NT2/D1 (cell line): ENCODE measurements around the gene TSHZ1.

Experiments
- SUZ12 ChIP-seq: IDR thresholded peaks from 2 replicates; pipeline ENCODE4 v1.6.1; 2011; ENCODE audit not compliant: insufficient read length, insufficient read depth; ENCODE audit errors: extremely low read depth
- YY1 ChIP-seq: IDR thresholded peaks from 2 replicates; pipeline ENCODE4 v1.6.1; 2011; ENCODE audit not compliant: insufficient read length, insufficient read depth
- ZNF274 ChIP-seq: IDR thresholded peaks from 2 replicates; pipeline ENCODE4 v1.6.1; 2011; ENCODE audit warnings: mild to moderate bottlenecking, low read depth, low read length

DNA sequence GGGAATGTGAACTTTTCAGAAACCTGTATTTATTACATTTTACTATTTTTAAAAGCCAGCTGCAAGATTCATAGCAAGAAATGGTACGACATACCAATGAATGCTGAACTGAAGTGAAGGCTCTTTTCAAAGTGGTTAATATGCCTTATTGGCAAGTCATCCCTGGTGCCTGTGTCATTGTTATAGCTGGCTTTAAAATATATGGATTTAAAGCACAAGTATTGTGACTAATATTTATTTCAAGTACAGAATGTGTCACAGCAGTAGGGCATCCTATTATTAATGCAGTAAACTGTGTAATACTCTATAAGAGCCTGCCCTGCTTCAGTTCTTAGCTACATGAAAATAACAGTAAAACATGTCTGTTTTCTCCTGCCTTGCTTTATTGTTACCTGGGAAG is 10.8 kb downstream of the TSHZ1 start:
- TF ChIP-seq SUZ12 (no peak), ZNF274 (no peak), YY1 (no peak)
